Activated T-cell treated with anti-CD3 and anti-CD28 coated beads for 48 hours (primary cell): ENCODE data around the gene SLC16A8.

Source experiments
- DNase-seq: peaks from one replicate; pipeline ENCODE4 v3.0.0-alpha.2; 2020; ENCODE audit warnings: low read depth

The SLC16A8 gene

GRCh38 chr22:38112381-38112780 is 28.4 kb upstream of the SLC16A8 start:
- DNase-seq: no peak

- no peak for DNase-seq
Measured at GRCh38 chr22:38111925-38112355, 28.0 kb upstream of the SLC16A8 start.

- DNase-seq: no peak
Measured at GRCh38 chr22:38110863-38111852, 27.2 kb upstream of the SLC16A8 start.

GRCh38 chr22:38110008-38110862 is 26.3 kb upstream of the SLC16A8 start, which contains the start of gene BAIAP2L2:
Gene BAIAP2L2 (minus strand): TSS chr22:38110684. CDS start chr22:38110525, 159 bp downstream.
- DNase-seq: no peak

GRCh38 chr22:38109371-38110001 is 25.5 kb upstream of the SLC16A8 start:
- no peak for DNase-seq

- DNase-seq: no peak
Measured at GRCh38 chr22:38108561-38109319, 24.8 kb upstream of the SLC16A8 start.

GRCh38 chr22:38107692-38108515 is 23.9 kb upstream of the SLC16A8 start:
- no peak for DNase-seq

- DNase-seq: no peak
Measured at GRCh38 chr22:38106814-38107578, 23.0 kb upstream of the SLC16A8 start.

GRCh38 chr22:38104084-38104483 is 20.1 kb upstream of the SLC16A8 start:
- DNase-seq: no peak

- DNase-seq: no peak
Measured at GRCh38 chr22:38103641-38104040, 19.7 kb upstream of the SLC16A8 start.

GRCh38 chr22:38098410-38099249 is 14.6 kb upstream of the SLC16A8 start:
- DNase-seq: no peak

- no peak for DNase-seq
Measured at GRCh38 chr22:38097557-38098409, 13.8 kb upstream of the SLC16A8 start.

GRCh38 chr22:38097058-38097457 is 13.1 kb upstream of the SLC16A8 start:
- no peak for DNase-seq

- DNase-seq: no peak
Measured at GRCh38 chr22:38089474-38089851, 5.5 kb upstream of the SLC16A8 start.

- DNase-seq: no peak
Measured at GRCh38 chr22:38088629-38089473, 4.9 kb upstream of the SLC16A8 start.

GRCh38 chr22:38087855-38088254 is 3.9 kb upstream of the SLC16A8 start:
- no peak for DNase-seq

GRCh38 chr22:38086942-38087341 is 3.0 kb upstream of the SLC16A8 start:
- DNase-seq: no peak
